HepG2 (cell line): Measurements from ENCODE around the gene CHPF. TPM values are rescaled to one million over a fixed set of nuclear protein-coding genes. Genes with fewer than 3 reads are reported as not detected.

Source experiments
- BATF2 ChIP-seq: sonication (generic); formaldehyde crosslinking; IDR thresholded peaks from 2 replicates; pipeline ENCODE4 v1.8.0; 2022; ENCODE audit warnings: mild to moderate bottlenecking, missing genetic modification reagents, moderate library complexity
- ELF4 ChIP-seq: sonication (generic); formaldehyde crosslinking; IDR thresholded peaks from 2 replicates; pipeline ENCODE4 v1.5.0; 2020; ENCODE audit warnings: missing genetic modification reagents, mild to moderate bottlenecking, moderate library complexity, borderline replicate concordance
- GLMP ChIP-seq: sonication (generic); formaldehyde crosslinking; IDR thresholded peaks from 2 replicates; pipeline ENCODE4 v1.9.0; 2021; ENCODE audit warnings: missing genetic modification reagents, mild to moderate bottlenecking, borderline replicate concordance
- HINFP ChIP-seq: sonication (generic); formaldehyde crosslinking; IDR thresholded peaks from 2 replicates; pipeline ENCODE4 v1.4.0; 2020; ENCODE audit warnings: low read depth, mild to moderate bottlenecking, missing genetic modification reagents
- HNF4G ChIP-seq, 2 experiments: sonication (generic) in 1 of 2; formaldehyde crosslinking in 1 of 2; IDR thresholded peaks; 2 replicates each; pipeline versions ENCODE4 v1.4.0 to v1.6.1; 2011 to 2020; ENCODE audit warnings: borderline replicate concordance in 2 of 2, low read depth in 2 of 2, mild to moderate bottlenecking in 2 of 2, low read length in 1 of 2, missing genetic modification reagents in 1 of 2, moderate library complexity in 1 of 2
- ISX ChIP-seq: sonication (generic); formaldehyde crosslinking; conservative IDR thresholded peaks from 2 replicates; pipeline ENCODE4 v1.5.0; 2020; ENCODE audit warnings: missing genetic modification reagents
- KAT7 ChIP-seq: IDR thresholded peaks from 2 replicates; pipeline ENCODE4 v1.6.1; 2018; ENCODE audit warnings: borderline replicate concordance, missing compliant biosample characterization
- NFRKB ChIP-seq: fragments of 450-650 bp; IDR thresholded peaks from 2 replicates; pipeline ENCODE4 v1.6.1; 2017
- RFX1 ChIP-seq: fragments of 450-650 bp; IDR thresholded peaks from 2 replicates; pipeline ENCODE4 v1.6.1; 2017
- RXRA ChIP-seq: sonication (generic); formaldehyde crosslinking; IDR thresholded peaks from 2 replicates; pipeline ENCODE4 v1.5.1; 2020; ENCODE audit warnings: missing genetic modification reagents
- ZFY ChIP-seq: sonication (generic); formaldehyde crosslinking; IDR thresholded peaks from 2 replicates; pipeline ENCODE4 v1.4.0; 2020; ENCODE audit warnings: missing genetic modification reagents
- ZMAT5 ChIP-seq: sonication (generic); formaldehyde crosslinking; IDR thresholded peaks from 2 replicates; pipeline ENCODE4 v1.5.0; 2020; ENCODE audit warnings: mild to moderate bottlenecking, low read depth, missing genetic modification reagents, borderline replicate concordance
- ZNF556 ChIP-seq: sonication (generic); formaldehyde crosslinking; IDR thresholded peaks from 2 replicates; pipeline ENCODE4 v1.4.0; 2020; ENCODE audit warnings: mild to moderate bottlenecking, missing genetic modification reagents, borderline replicate concordance
- polyA plus RNA-seq, 8 experiments: library from polyadenylated mRNA; depleted of rRNA in 3 of 8; stranded (reverse) in 7 of 8; unstranded in 1 of 8; fragments of >200 nt; fragmentation: Illumina TruSeq in 4 of 8; extraction: Trizol in 4 of 8; gene quantifications; 2 replicates each; pipeline versions ENCODE4 v1.2.1 to v1.2.3, GENCODE V29; 2011 to 2016; ENCODE audit warnings: low read depth in 4 of 8, missing spikeins in 1 of 8, mixed read lengths in 1 of 8; ENCODE audit not compliant: insufficient read depth in 1 of 8
- total RNA-seq, 5 experiments: library from RNA; depleted of rRNA; stranded (reverse); fragments of >200 nt; fragmentation: Illumina TruSeq; extraction: Trizol; gene quantifications; 2 replicates each; pipeline ENCODE4 v1.2.3, GENCODE V29; 2016; ENCODE audit warnings: low read depth in 1 of 5
- TF ChIP-seq, protein P1 (sequence below): sonication (generic); formaldehyde crosslinking; IDR thresholded peaks from 2 replicates; pipeline ENCODE4 v1.5.0; 2020; ENCODE audit warnings: mild to moderate bottlenecking, missing genetic modification reagents
- TF ChIP-seq, protein P2 (sequence below): sonication (generic); formaldehyde crosslinking; IDR thresholded peaks from 2 replicates; pipeline ENCODE4 v1.4.0; 2020; ENCODE audit warnings: mild to moderate bottlenecking, missing genetic modification reagents
- TF ChIP-seq, protein P3 (sequence below): IDR thresholded peaks from 2 replicates; pipeline ENCODE4 v1.6.1; 2016; ENCODE audit warnings: mild to moderate bottlenecking
- TF ChIP-seq, protein P4 (sequence below): sonication (generic); formaldehyde crosslinking; IDR thresholded peaks from 2 replicates; pipeline ENCODE4 v1.5.0; 2020; ENCODE audit warnings: missing genetic modification reagents

Gene CHPF
- total and polyA plus RNA-seq, 2 of the 13 experiments (the other 11 are each of a cell fraction or from before 2014, with no cell fraction given) = 79.6 to 111 TPM

DNA sequence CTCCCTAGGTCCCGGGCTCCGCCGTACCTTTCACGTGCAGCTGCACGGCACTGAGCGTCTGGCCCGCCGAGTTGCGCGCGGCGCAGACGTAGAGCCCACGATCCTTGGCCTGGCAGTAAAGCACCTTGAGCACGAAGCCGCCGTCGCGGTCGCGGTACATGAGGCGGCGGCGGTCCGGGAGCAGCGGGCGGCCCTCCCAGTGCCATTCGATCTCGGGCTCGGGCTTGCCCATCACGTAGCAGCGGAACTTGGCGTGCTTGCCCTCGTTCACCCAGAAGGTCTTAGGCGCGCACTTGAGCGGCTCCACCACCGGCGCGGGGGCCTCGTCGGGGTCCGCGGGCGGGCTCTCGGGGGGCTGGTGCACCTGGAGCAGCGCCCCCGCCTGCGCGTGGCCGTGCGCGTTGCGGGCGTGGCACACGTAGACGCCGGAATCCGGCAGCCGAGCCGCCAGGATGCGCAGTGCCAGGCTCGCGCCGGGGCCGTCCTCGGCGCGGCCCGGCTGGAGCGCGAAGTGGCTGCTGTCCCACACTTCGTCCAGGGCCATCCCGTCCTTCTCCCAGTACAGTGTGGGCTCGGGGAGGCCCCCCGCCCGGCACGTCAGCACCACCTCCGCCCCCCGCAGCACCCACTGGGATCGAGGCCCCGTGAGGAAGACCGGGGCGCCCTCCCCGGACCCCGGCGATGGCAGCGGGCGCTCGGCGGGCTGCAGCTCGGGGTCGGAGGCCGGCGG, 26.8 kb upstream of the CHPF start (continued):
- TF ChIP-seq BATF2 (no peak), NFRKB (no peak), RFX1 (no peak), HNF4G (IDR thresholded peaks at IDR 0.05; ENCODE audit: borderline replicate concordance, low read depth, low read length) (no peak), HNF4G (CRISPR knock-in tag; IDR thresholded peaks at IDR 0.05; ENCODE audit: borderline replicate concordance, low read depth) (peak; percentile 73), KAT7 (CRISPR knock-in tag) (peak; percentile 88), ZMAT5 (CRISPR knock-in tag) (no peak), HINFP (CRISPR knock-in tag) (0 out of 2 replicates have a peak, but pooled peaks have one; percentile 58), ISX (CRISPR knock-in tag) (no peak), ELF4 (CRISPR knock-in tag) (no peak), RXRA (CRISPR knock-in tag) (peak; percentile 65; the same call in 1 of the 2 replicates), ZNF556 (no peak), ZFY (peak; percentile 49; the same call in 1 of the 2 replicates), GLMP (CRISPR knock-in tag) (no peak)
- TF ChIP-seq, protein P1, sequence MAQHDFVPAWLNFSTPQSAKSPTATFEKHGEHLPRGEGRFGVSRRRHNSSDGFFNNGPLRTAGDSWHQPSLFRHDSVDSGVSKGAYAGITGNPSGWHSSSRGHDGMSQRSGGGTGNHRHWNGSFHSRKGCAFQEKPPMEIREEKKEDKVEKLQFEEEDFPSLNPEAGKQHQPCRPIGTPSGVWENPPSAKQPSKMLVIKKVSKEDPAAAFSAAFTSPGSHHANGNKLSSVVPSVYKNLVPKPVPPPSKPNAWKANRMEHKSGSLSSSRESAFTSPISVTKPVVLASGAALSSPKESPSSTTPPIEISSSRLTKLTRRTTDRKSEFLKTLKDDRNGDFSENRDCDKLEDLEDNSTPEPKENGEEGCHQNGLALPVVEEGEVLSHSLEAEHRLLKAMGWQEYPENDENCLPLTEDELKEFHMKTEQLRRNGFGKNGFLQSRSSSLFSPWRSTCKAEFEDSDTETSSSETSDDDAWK = no peak
- TF ChIP-seq, protein P2, sequence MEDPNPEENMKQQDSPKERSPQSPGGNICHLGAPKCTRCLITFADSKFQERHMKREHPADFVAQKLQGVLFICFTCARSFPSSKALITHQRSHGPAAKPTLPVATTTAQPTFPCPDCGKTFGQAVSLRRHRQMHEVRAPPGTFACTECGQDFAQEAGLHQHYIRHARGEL (CRISPR knock-in tag) = no peak
- TF ChIP-seq, protein P3, sequence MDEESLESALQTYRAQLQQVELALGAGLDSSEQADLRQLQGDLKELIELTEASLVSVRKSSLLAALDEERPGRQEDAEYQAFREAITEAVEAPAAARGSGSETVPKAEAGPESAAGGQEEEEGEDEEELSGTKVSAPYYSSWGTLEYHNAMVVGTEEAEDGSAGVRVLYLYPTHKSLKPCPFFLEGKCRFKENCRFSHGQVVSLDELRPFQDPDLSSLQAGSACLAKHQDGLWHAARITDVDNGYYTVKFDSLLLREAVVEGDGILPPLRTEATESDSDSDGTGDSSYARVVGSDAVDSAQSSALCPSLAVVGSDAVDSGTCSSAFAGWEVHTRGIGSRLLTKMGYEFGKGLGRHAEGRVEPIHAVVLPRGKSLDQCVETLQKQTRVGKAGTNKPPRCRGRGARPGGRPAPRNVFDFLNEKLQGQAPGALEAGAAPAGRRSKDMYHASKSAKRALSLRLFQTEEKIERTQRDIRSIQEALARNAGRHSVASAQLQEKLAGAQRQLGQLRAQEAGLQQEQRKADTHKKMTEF (CRISPR knock-in tag) = peak; percentile 57; the same call in 1 of the 2 replicates
- TF ChIP-seq, protein P4, sequence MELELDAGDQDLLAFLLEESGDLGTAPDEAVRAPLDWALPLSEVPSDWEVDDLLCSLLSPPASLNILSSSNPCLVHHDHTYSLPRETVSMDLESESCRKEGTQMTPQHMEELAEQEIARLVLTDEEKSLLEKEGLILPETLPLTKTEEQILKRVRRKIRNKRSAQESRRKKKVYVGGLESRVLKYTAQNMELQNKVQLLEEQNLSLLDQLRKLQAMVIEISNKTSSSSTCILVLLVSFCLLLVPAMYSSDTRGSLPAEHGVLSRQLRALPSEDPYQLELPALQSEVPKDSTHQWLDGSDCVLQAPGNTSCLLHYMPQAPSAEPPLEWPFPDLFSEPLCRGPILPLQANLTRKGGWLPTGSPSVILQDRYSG = no peak
